ENCODE data around the gene YWHAQ.

DNA sequence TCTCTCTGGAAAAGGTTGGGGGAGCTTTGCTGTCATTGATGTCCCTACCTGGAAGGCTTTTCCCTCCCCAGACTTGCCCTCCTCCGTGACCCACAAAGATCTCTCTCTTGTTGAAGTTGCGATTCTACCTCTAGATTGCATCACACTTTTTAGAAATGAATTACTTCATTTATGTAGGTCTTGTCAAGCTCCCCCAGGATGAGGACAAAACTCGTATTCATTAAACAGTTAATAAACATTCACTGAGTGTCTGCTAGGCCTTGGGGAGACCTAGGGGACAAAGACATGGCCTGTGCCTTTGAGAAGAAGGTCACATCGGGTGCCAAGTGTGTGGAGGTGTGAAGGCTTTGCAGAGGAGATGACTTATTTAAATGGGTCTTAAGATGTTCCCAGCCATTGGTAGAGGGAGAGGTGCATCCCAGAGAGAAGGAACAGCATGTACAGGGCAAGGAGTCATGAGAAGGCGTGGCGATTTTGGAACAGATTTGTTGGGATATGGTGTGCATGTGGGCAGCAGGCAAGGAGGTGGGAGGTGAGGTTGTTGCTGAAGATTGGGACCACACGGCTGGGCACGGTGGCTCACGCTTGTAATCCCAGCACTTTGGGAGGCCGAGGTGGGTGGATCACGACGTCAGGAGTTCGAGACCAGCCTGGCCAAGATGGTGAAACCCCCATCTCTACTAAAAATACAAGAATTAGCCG is 9.8 kb upstream of the YWHAQ start:
- TF ChIP-seq, protein P1, sequence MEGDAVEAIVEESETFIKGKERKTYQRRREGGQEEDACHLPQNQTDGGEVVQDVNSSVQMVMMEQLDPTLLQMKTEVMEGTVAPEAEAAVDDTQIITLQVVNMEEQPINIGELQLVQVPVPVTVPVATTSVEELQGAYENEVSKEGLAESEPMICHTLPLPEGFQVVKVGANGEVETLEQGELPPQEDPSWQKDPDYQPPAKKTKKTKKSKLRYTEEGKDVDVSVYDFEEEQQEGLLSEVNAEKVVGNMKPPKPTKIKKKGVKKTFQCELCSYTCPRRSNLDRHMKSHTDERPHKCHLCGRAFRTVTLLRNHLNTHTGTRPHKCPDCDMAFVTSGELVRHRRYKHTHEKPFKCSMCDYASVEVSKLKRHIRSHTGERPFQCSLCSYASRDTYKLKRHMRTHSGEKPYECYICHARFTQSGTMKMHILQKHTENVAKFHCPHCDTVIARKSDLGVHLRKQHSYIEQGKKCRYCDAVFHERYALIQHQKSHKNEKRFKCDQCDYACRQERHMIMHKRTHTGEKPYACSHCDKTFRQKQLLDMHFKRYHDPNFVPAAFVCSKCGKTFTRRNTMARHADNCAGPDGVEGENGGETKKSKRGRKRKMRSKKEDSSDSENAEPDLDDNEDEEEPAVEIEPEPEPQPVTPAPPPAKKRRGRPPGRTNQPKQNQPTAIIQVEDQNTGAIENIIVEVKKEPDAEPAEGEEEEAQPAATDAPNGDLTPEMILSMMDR (IDR thresholded peaks at IDR 0.05) = no peak
- no peak for TF ChIP-seq POLR2A (IDR thresholded peaks at IDR 0.05)

All from esophagus squamous epithelium (tissue), 4 donors.